Activated CD4-positive, CD25-positive, alpha-beta regulatory T cell treated with anti-CD3 and anti-CD28 coated beads, Interleukin-2, amount 50 U/mL, for 72 hours (primary cell): ENCODE results near the gene AP5S1.
"Not testable (repeated sequence)": the region's sequence is repeated elsewhere in the genome, so short reads cannot be mapped to it uniquely, and the experiment has no call there.

ENCODE experiments used
- DNase-seq: peaks from one replicate; pipeline ENCODE4 v3.0.0; 2021

The AP5S1 gene, protein sequence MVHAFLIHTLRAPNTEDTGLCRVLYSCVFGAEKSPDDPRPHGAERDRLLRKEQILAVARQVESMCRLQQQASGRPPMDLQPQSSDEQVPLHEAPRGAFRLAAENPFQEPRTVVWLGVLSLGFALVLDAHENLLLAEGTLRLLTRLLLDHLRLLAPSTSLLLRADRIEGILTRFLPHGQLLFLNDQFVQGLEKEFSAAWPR

DNA sequence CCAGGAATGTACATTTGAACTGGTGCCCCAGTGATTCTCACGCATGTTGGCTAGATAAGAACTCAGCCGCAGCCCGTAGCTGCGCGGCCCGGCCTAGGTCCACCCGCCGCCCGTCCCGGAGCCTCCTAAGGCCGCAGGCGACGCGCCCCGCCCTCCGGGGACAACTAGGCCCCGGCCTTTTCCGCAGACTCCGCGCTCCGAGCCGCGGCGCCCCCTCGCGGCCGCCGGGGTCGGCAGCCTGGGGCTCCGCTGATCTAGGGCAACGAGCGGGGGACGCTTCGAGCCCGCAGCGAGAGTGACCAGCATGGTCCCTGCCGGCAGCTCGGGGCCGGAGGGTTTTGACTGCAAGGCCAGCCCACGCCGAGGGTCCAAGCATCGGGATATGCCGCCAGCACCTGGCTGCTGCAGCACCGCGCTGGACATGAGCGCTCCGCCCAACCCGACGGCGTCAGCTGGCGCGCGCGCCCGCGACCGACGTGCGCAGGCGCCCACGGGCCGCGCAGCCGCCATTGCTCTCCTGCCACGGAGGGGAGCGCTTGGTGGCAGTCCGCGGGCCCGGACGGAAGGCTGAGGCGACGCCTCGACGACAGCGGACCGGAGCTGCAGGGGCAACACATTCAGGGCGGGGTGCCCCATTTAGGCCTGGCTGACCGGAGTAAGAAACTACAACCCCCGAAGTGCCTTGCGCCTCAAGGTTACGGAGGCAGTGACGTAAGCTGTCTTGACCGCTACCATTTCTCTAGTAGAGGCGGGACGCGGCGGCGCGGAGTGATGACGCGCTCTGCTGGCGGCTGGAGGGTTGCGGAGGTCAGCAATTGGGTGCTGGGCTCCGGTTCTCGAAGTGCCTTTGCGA is at the start of gene AP5S1:
TSS of gene AP5S1 (plus strand) at position 500 of the 853 bp plus-strand sequence. CDS start 1,571 bp downstream, outside the sequence.
- DNase-seq = peak; percentile 94

DNA sequence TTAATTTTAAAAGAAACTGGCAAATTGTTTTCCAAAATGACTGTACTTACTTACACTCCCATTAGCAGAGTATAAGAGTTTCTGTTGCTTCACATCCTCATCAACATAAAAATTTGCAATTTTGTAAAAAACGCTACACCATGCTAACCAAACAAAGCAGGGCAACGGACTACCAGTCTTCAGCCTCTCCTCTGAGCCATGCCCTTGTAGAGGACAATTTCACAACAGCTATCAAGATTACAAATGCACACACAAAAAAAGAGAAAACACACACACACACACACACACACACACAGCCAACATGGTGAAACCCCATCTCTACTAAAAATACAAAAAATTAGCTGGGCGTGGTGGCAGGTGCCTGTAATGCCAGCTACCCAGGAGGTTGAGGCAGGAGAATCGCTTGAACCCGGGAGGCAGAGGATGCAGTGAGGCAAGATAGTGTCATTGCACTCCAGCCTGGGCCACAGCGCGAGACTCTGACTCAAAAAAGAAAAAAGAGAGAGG is 48.7 kb upstream of the AP5S1 start:
- no peak for DNase-seq

DNA sequence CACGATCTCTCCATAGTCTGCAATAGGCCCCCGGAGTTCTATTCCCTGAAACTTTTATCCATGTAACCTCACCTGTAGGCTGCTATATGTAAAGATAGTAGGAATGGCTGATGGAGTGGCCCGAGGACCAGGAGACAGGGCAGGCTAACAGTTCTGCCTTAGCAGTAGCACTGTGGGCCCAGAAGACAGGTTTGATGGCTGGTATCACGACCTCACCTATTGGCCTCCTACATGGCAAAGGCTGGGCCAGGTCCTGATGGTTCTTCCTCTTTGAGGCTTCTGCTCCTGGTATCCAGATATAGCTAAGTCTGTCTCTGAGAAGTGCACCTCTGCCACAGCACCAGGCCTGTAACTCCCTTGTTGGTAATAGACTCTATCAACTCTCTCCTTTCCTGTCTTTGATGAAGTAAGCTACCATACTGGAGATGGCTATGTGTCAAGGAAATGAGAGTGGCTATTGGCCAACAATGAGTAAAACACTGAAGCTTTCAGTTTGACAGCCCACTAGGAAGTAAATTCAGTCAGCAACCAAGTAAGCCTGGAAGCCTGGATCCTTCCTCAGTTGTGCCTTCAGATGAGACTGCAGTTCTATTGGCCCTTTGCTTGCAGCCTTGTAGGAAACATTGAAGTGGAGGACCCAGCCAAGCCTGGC is 44.8 kb upstream of the AP5S1 start:
- no peak for DNase-seq

DNA sequence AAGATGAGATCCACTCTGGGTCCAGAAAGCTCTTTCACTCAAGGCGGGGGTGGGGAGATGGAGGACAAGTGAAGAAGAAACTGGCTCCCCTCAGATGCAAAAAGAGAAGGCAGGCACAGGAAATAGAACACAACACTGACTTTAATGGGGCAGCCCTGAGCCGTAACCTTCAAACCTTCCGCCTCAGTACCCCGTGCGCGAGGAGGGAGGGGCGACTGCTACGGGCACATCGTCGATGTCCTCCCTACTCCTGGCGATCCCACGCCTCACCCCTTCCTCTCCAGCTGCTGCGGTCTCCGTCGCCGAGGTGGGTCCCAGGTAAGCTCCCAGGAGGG is 43.0 kb upstream of the AP5S1 start:
- no peak for DNase-seq

GRCh38 chr20:3777716-3778629 is 42.4 kb upstream of the AP5S1 start:
- DNase-seq = peak; percentile 63

- no peak for DNase-seq
Observed at GRCh38 chr20:3778976-3779375, 41.4 kb upstream of the AP5S1 start.

- no peak for DNase-seq
Observed at GRCh38 chr20:3781153-3781910, 39.0 kb upstream of the AP5S1 start, which contains the start of gene SPEF1. Gene SPEF1 (minus strand): TSS chr20:3781448. CDS start chr20:3781287, 161 bp downstream.

GRCh38 chr20:3782597-3782996 is 37.8 kb upstream of the AP5S1 start:
- no peak for DNase-seq

GRCh38 chr20:3783068-3783489 is 37.3 kb upstream of the AP5S1 start:
- DNase-seq = no peak

- DNase-seq = no peak
Observed at GRCh38 chr20:3783511-3784195, 36.7 kb upstream of the AP5S1 start.

DNA sequence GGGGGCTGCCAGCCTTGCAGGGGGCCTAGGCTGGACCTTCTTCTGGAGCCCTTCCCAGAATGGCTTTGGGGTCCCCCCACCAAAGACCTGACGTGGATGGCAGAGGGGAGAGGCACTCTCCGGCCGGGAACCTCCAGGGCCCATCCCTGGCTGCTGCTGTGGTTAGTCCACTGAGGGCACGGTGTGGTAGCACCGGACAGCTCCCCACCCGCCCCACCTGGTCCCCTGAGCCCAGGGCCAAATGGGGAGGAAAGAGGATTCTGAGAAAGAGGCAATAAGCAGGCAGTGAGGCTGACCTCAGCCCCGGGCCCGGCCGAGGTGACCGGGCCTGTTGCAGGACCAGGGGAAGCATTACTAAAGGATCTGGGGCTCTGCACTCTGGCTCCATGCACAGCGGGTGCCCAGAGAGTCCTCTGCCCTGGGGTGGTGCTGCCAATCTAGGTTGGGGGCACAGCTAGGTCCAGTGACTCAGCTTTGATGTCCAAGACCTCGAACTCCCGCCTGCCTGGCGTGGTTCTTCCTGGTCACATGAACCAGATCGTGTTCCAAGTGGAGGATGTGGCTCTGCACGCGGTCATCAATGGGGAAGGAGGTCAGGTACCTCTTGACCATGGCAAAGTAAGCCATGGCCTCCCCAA is 36.0 kb upstream of the AP5S1 start:
- no peak for DNase-seq

DNA sequence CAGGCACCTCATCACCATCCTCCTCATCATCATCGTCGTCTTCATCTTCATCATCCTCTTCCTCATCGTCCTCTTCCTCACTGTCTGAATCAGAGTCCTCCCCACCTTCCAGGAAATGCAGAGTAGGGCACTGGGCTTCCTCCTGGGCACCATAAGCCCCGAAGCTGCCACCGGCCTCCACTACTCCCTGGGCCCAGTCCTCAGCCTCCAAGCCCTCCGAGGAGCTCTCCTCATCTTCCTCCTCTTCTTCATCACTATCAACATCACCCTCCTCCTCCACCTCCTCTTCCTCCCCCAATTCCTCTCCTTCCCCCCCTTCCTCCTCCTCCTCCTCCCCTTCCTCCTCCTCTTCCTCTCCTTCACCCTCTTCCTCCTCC is 35.5 kb upstream of the AP5S1 start:
- no peak for DNase-seq

- no peak for DNase-seq
Observed at GRCh38 chr20:3785240-3786125, 34.9 kb upstream of the AP5S1 start.

GRCh38 chr20:3786126-3786484 is 34.2 kb upstream of the AP5S1 start:
- peak; percentile 54 for DNase-seq

GRCh38 chr20:3786665-3787323 is 33.6 kb upstream of the AP5S1 start, which contains the start of gene CENPB:
Gene CENPB (minus strand): TSS chr20:3786740. CDS start chr20:3786483, 257 bp downstream.
- DNase-seq = peak; percentile 97

DNA sequence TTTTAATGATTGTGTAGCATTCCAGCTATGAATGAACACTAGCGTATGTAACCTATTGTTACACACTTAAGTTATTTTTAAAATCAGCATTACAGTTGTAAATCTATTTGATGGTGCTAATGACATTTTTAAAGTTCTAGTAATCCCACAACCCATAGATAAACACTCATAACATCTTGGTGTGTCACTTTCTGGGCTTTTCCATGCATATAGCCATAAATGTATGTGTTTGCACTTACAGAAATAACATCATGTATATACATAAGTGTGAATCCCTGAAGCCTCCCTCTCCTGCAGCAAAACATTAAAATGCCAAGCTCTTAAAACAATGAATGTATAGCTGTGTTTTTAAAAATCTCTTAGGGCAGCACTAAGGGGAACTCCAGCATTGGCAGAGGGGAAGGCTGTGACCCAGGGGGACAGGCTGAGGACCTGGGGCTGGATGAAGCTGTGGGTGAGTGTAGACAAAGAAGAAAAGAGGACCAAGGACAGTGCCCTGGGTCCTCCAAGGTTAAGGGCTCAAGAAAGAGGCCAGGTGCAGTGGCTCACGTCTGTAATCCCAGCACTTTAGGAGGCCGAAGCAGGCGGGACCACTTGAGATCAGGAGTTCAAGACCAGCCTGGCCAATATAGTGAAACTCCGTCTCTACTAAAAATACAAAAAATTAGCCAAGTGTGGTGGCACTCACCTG is 32.9 kb upstream of the AP5S1 start:
- no peak for DNase-seq

- no peak for DNase-seq
Observed at GRCh38 chr20:3788685-3789155, 31.6 kb upstream of the AP5S1 start.

DNA sequence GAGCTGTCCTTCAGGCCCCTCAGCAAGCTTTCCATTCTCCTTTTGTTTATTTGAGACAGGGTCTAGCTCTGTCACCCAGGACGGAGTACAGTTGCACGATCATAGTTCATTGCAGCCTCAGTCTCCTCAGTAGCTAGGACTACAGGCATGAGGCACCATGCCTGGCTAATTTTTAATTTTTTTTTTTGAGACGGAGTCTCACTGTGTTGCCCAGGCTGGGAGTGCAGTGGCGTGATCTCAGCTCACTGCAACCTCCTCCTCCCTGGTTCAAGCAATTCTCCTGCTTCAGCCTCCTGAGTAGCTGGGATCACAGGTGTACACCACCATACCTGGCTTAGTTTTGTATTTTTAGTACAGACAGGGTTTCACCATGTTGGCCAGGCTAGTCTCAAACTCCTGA is 31.1 kb upstream of the AP5S1 start:
- DNase-seq = not testable (repeated sequence)
